Measurements from ENCODE around the gene ZNF500.

Gene ZNF500

GRCh38 chr16:4752351-4753100 lies 14.4 kb downstream of the ZNF500 start (continued):
- TF ChIP-seq ZNF148 (tag by site-specific recombination; IDR thresholded peaks at IDR 0.05; ENCODE audit: borderline replicate concordance) (no peak), ZNF549 (tag by site-specific recombination; IDR thresholded peaks at IDR 0.05) (no peak), ZBTB10 (tag by site-specific recombination; IDR thresholded peaks at IDR 0.05) (no peak), ZBTB7A (tag by site-specific recombination; IDR thresholded peaks at IDR 0.05; ENCODE audit: low read depth) (no peak), ZNF416 (tag by site-specific recombination; IDR thresholded peaks at IDR 0.05) (no peak), ZNF146 (tag by site-specific recombination; IDR thresholded peaks at IDR 0.05) (no peak), TCF7L2 (IDR thresholded peaks at IDR 0.05; ENCODE audit: borderline replicate concordance, low read depth, low read length) (no peak), ZNF223 (tag by site-specific recombination; IDR thresholded peaks at IDR 0.05) (no peak), ZNF830 (tag by site-specific recombination; IDR thresholded peaks at IDR 0.05; ENCODE audit: low read depth) (no peak), ZNF501 (tag by site-specific recombination; IDR thresholded peaks at IDR 0.05) (no peak), ZFP3 (tag by site-specific recombination; IDR thresholded peaks at IDR 0.05; ENCODE audit: low read depth) (no peak)

- Histone ChIP-seq H3K9me3 (ENCODE audit: control insufficient read depth, insufficient read depth, low read depth, low read length) (no peaks in the 10 kb centered on the region), H3K27ac (ENCODE audit: extremely low read depth, low read depth, low read length) (no peak overlapping the region), H3K4me1 (ENCODE audit: control insufficient read depth, insufficient read depth, low read length) (no peaks in the 10 kb centered on the region), H3K4me3 (ENCODE audit: low read depth, low read length) (no peak overlapping the region), H3K36me3 (ENCODE audit: control insufficient read depth in 2 of 2, insufficient read depth in 1 of 2, low read length in 2 of 2) (peaks cover 12 to 60% of the 10 kb centered on the region in 2 experiments)
- ChIA-PET POLR2A (no interaction called here), CTCF (no interaction called here)
- TF ChIP-seq ZNF140 (tag by site-specific recombination; IDR thresholded peaks at IDR 0.05) (no peak), ZNF629 (tag by site-specific recombination; IDR thresholded peaks at IDR 0.05) (no peak), ZFP3 (tag by site-specific recombination; IDR thresholded peaks at IDR 0.05; ENCODE audit: low read depth) (no peak), ZNF248 (tag by site-specific recombination; IDR thresholded peaks at IDR 0.05) (no peak), SETDB1 (IDR thresholded peaks at IDR 0.05; ENCODE audit: insufficient read length, low read length) (no peak), ZNF548 (tag by site-specific recombination; IDR thresholded peaks at IDR 0.05) (no peak), ZNF341 (tag by site-specific recombination; IDR thresholded peaks at IDR 0.05; ENCODE audit: low read depth) (no peak), IKZF3 (tag by site-specific recombination; IDR thresholded peaks at IDR 0.05) (no peak), ZNF623 (tag by site-specific recombination; IDR thresholded peaks at IDR 0.05) (no peak), ZBTB20 (tag by site-specific recombination; IDR thresholded peaks at IDR 0.05) (no peak), HOXD13 (CRISPR knock-in tag; IDR thresholded peaks at IDR 0.05; ENCODE audit: borderline replicate concordance) (no peak), SCRT1 (tag by site-specific recombination; IDR thresholded peaks at IDR 0.05; ENCODE audit: borderline replicate concordance) (no peak), SALL2 (tag by site-specific recombination; IDR thresholded peaks at IDR 0.05; ENCODE audit: borderline replicate concordance) (no peak), ZNF596 (tag by site-specific recombination; IDR thresholded peaks at IDR 0.05) (no peak), WT1 (tag by site-specific recombination; IDR thresholded peaks at IDR 0.05) (no peak)
Observed at GRCh38 chr16:4750896-4751295, 16.1 kb downstream of the ZNF500 start.

Measured in HEK293 (cell line).